Suprapubic skin (tissue), 4 donors: ENCODE data around the gene RBPMS2.

Experiments
- EP300 ChIP-seq: sonication (generic); formaldehyde crosslinking; IDR thresholded peaks from one replicate; pipeline ENCODE4 v1.6.1; 2017; ENCODE audit warnings: antibody characterized with exemption
- POLR2AphosphoS5 ChIP-seq, 3 donors: sonication (generic); formaldehyde crosslinking; IDR thresholded peaks; one replicate each; pipeline ENCODE4 v1.6.1; 2017; ENCODE audit warnings: antibody characterized with exemption in 3 of 3

DNA sequence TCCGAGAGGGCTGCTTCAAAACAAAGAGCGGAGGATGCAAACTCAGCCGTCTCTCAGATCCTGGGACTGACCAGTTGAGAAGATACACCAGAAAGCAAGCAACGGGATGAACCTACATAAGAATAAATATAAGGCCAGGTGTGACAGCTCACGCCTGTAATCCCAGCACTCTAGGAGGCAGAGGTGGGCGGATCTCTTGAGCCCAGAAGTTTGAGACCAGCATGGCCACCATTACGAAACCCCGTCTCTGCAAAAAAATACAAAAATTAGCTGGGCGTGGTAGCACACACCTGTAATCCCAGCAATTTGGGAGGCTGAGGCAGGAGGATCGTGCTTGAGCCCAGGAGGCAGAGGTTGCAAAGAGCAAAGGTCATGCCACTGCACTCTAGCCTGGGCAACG, 31.7 kb downstream of the RBPMS2 start:
- TF ChIP-seq POLR2AphosphoS5 (IDR thresholded peaks at IDR 0.05): no peak
- no peak for TF ChIP-seq EP300
